Keratinocyte (primary cell): Measurements from ENCODE around the gene ZDHHC7. TPM values are rescaled to one million over a fixed set of nuclear protein-coding genes. Genes with fewer than 3 reads are reported as not detected.

Experiments
- DNase-seq: peaks from one replicate; pipeline ENCODE4 v3.0.0-alpha.2; 2011; ENCODE audit warnings: low read depth, missing footprints, low spot score
- FAIRE-seq: peaks from 2 replicates; lab custom pipeline; 2011; peaks lifted over from hg19 to GRCh38; lab: Jason Lieb, UNC
- H2AFZ ChIP-seq: 2 replicates; pipeline ENCODE4 v1.6.0; 2012; ENCODE audit warnings: low read length, control low read depth, inconsistent platforms; ENCODE audit not compliant: control insufficient read depth
- H3K27ac ChIP-seq: 2 replicates; pipeline ENCODE4 v1.5.1; 2011; ENCODE audit warnings: low read length; ENCODE audit not compliant: control insufficient read depth, insufficient read depth
- H3K27me3 ChIP-seq: 3 replicates; pipeline ENCODE4 v1.6.0; 2011; ENCODE audit warnings: low read length; ENCODE audit not compliant: control insufficient read depth, insufficient read depth; ENCODE audit errors: extremely low read depth
- H3K36me3 ChIP-seq, 2 experiments: 2 replicates in 1 of 2; 3 replicates in 1 of 2; pipeline ENCODE4 v1.5.1; 2011; ENCODE audit warnings: low read length in 2 of 2, mild to moderate bottlenecking in 1 of 2; ENCODE audit not compliant: control insufficient read depth in 2 of 2, insufficient read depth in 2 of 2; ENCODE audit errors: extremely low read depth in 1 of 2
- H3K4me1 ChIP-seq: 3 replicates; pipeline ENCODE4 v1.5.1; 2011; ENCODE audit warnings: low read length; ENCODE audit not compliant: control insufficient read depth, insufficient read depth; ENCODE audit errors: extremely low read depth
- H3K4me2 ChIP-seq: 3 replicates; pipeline ENCODE4 v1.6.0; 2011; ENCODE audit warnings: low read depth, low read length; ENCODE audit not compliant: control insufficient read depth, insufficient read depth; ENCODE audit errors: extremely low read depth
- H3K4me3 ChIP-seq, 3 experiments: fragments of 200-600 bp in 1 of 3; sonication (generic) in 1 of 3; 2 replicates in 2 of 3; 3 replicates in 1 of 3; pipeline ENCODE4 v1.5.1; 2011 to 2016; ENCODE audit warnings: low read length in 3 of 3, mild to moderate bottlenecking in 3 of 3, control low read depth in 2 of 3, inconsistent platforms in 1 of 3, low read depth in 1 of 3, mixed read lengths in 1 of 3, mixed run types in 1 of 3, moderate library complexity in 1 of 3; ENCODE audit not compliant: control insufficient read depth in 2 of 3, insufficient read depth in 2 of 3; ENCODE audit errors: extremely low read depth in 1 of 3
- H3K79me2 ChIP-seq: 2 replicates; pipeline ENCODE4 v1.6.0; 2012; ENCODE audit warnings: low read length; ENCODE audit not compliant: control insufficient read depth, insufficient read depth
- H3K9ac ChIP-seq: 3 replicates; pipeline ENCODE4 v1.6.0; 2011; ENCODE audit warnings: low read length; ENCODE audit not compliant: control insufficient read depth, insufficient read depth; ENCODE audit errors: extremely low read depth
- H3K9me1 ChIP-seq: 3 replicates; pipeline ENCODE4 v1.6.0; 2011; ENCODE audit warnings: low read length; ENCODE audit not compliant: control insufficient read depth, insufficient read depth; ENCODE audit errors: extremely low read depth
- H3K9me3 ChIP-seq: 2 replicates; pipeline ENCODE4 v1.5.1; 2012; ENCODE audit warnings: low read depth, low read length; ENCODE audit not compliant: control insufficient read depth
- H4K20me1 ChIP-seq: 3 replicates; pipeline ENCODE4 v1.6.0; 2011; ENCODE audit warnings: low read length; ENCODE audit not compliant: control insufficient read depth, insufficient read depth; ENCODE audit errors: extremely low read depth
- EZH2 ChIP-seq: IDR thresholded peaks from one replicate; pipeline ENCODE4 v1.6.1; 2012; ENCODE audit warnings: inconsistent platforms, mild to moderate bottlenecking, low read length, moderate library complexity
- dilution Hi-C: fragments of 300-500 bp; cut with MboI; formaldehyde crosslinking; loops from one replicate; pipeline ENCODE4 v1.7.0; 2020; ENCODE audit warnings: low sequenced_read_pairs; ENCODE audit not compliant: extremely low pct_ligation_motif_present
- polyA plus RNA-seq, 5 experiments: library from polyadenylated mRNA; depleted of rRNA in 3 of 5; stranded (reverse) in 3 of 5; stranded (forward) in 1 of 5; unstranded in 1 of 5; fragments of >200 nt; gene quantifications; 1 replicate in 1 of 5; 2 replicates in 3 of 5; 3 replicates in 1 of 5; pipeline versions ENCODE4 v1.2.1 to v1.2.3, GENCODE V29; 2011 to 2012; ENCODE audit warnings: missing spikeins in 2 of 5, low read depth in 1 of 5, low replicate concordance in 1 of 5
- TF ChIP-seq, protein P1 (sequence below), 3 experiments: IDR thresholded peaks in 1 of 3; conservative IDR thresholded peaks in 1 of 3; optimal IDR thresholded peaks in 1 of 3; 2 replicates in 2 of 3; 3 replicates in 1 of 3; pipeline versions ENCODE3 to v1.5.1; 2011; ENCODE audit warnings: low read length in 3 of 3, mild to moderate bottlenecking in 3 of 3, moderate library complexity in 2 of 3, control low read depth in 1 of 3, inconsistent platforms in 1 of 3; ENCODE audit not compliant: insufficient read depth in 2 of 3; ENCODE audit errors: extremely low read depth in 1 of 3

The ZDHHC7 gene
- polyA plus RNA-seq, 1 donor (not counting 4 experiments of a cell fraction or from before 2014, with no cell fraction given) = 37.8 TPM

DNA sequence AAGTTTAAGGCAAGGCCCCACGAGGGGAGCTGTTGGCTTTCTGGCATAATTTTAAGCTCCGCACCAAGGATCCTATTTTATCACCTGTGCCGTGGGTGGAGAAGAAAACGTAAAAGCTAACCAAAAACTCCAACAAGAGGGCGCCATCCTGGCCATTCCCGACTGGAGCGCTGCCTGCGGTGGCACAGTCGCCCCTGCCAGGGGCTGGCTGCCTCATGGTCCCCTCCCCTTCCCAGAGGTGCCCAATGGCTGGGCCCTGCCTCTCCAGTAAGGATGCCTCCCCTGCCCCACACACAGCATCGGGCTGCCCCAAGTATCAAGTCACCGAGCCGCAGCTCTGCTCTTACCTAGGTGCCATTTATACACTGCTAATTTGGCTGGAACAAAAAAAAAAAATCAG, 36.3 kb downstream of the ZDHHC7 start:
- Histone ChIP-seq H3K27ac (no peak overlapping the region), H3K9me1 (no peaks in the 10 kb centered on the region), H3K4me1 (peaks cover 9% of the 10 kb centered on the region), H3K79me2 (no peaks in the 10 kb centered on the region), H4K20me1 (no peaks in the 10 kb centered on the region), H3K9me3 (no peaks in the 10 kb centered on the region), H3K4me3 (no peak overlapping the region), H3K36me3 (peaks cover 26 to 34% of the 10 kb centered on the region in 2 experiments), H2AFZ (no peak overlapping the region), H3K4me2 (no peak overlapping the region), H3K9ac (no peak overlapping the region), H3K27me3 (no peaks in the 10 kb centered on the region)
- dilution Hi-C loops = loop anchor here (10.0 kb wide), 1 partner anchor 190 kb away; no protein-coding TSS in a partner anchor
- FAIRE-seq (no peak), DNase-seq (no peak)
- TF ChIP-seq EZH2 = no peak
- TF ChIP-seq, protein P1, sequence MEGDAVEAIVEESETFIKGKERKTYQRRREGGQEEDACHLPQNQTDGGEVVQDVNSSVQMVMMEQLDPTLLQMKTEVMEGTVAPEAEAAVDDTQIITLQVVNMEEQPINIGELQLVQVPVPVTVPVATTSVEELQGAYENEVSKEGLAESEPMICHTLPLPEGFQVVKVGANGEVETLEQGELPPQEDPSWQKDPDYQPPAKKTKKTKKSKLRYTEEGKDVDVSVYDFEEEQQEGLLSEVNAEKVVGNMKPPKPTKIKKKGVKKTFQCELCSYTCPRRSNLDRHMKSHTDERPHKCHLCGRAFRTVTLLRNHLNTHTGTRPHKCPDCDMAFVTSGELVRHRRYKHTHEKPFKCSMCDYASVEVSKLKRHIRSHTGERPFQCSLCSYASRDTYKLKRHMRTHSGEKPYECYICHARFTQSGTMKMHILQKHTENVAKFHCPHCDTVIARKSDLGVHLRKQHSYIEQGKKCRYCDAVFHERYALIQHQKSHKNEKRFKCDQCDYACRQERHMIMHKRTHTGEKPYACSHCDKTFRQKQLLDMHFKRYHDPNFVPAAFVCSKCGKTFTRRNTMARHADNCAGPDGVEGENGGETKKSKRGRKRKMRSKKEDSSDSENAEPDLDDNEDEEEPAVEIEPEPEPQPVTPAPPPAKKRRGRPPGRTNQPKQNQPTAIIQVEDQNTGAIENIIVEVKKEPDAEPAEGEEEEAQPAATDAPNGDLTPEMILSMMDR (optimal IDR thresholded peaks at IDR 0.05 in 1 of 3, IDR thresholded peaks at IDR 0.05 in 1 of 3, conservative IDR thresholded peaks at IDR 0.05 in 1 of 3; ENCODE audit: extremely low read depth in 1 of 3, insufficient read depth in 2 of 3, low read length in 3 of 3) = no peak

DNA sequence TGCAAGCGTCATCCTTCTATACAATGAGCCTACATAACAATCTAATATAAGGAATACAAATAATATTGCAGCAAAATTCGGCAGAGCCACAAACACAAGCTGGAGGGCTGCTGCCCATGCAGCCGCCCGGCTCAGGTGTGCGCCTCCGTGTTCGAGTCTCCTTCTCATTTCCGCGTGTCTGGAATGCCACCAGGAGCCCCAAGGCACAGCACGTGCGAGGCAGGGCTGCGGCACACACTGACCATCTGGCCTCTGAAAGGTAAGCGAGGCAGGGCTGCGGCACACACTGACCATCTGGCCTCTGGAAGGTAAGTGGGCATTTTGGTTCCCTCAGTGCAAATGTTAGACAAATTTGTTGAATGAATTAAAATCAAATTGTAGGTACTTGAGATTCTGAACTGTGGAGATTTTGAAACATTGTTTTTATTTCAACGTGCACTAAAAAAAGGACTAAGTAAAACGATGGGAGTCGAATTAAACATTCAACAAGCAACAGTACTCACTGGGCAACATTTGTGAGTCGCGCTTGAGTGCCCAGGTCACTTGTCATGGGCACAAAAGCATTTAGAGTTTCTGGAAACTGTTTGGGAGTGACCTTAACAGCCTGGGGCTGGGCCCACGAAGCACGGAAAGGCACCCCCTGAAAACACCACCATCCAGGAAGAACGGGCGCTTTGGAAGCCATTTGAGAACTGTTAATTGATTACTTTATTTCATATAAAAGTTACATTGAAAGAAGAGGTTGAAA, 37.4 kb downstream of the ZDHHC7 start:
- Histone ChIP-seq H3K79me2 (no peaks in the 10 kb centered on the region), H2AFZ (no peak overlapping the region), H3K36me3 (peaks cover 26 to 34% of the 10 kb centered on the region in 2 experiments), H4K20me1 (no peaks in the 10 kb centered on the region), H3K27ac (no peak overlapping the region), H3K4me3 (no peak overlapping the region), H3K27me3 (no peaks in the 10 kb centered on the region), H3K9me3 (no peaks in the 10 kb centered on the region), H3K9ac (no peak overlapping the region), H3K9me1 (no peaks in the 10 kb centered on the region), H3K4me2 (no peak overlapping the region), H3K4me1 (peaks cover under 1% of the 10 kb centered on the region)
- dilution Hi-C loops = loop anchor here (10.0 kb wide), 1 partner anchor 189 kb away; no protein-coding TSS in a partner anchor
- TF ChIP-seq EZH2 = no peak
- TF ChIP-seq, protein P1 (optimal IDR thresholded peaks at IDR 0.05 in 1 of 3, IDR thresholded peaks at IDR 0.05 in 1 of 3, conservative IDR thresholded peaks at IDR 0.05 in 1 of 3; ENCODE audit: extremely low read depth in 1 of 3, insufficient read depth in 2 of 3, low read length in 3 of 3) = no peak
- DNase-seq (no peak), FAIRE-seq (no peak)
